ENCODE data around the gene BAHCC1. TPM values are rescaled to one million over a fixed set of nuclear protein-coding genes. Genes with fewer than 3 reads are reported as not detected.
A peak's percentile ranks its signal among the peaks of the same experiment; 100 is the strongest.
"Not testable (repeated sequence)": the region's sequence is repeated elsewhere in the genome, so short reads cannot be mapped to it uniquely, and the experiment has no call there.

The BAHCC1 gene
- polyA plus RNA-seq (ENCODE audit: insufficient read length), result 17.9 TPM
- long read RNA-seq, donor 1, partial matches to known transcripts, result 4,759 of 4,764 reads
- long read RNA-seq, donor 1, other reads (novel, unspliced or antisense), result 0 of 4,764 reads
- long read RNA-seq, donor 2, partial matches to known transcripts, result 0 of 3 reads
- long read RNA-seq, donor 2, other reads (novel, unspliced or antisense), result 0 of 3 reads
- long read RNA-seq, donor 3, partial matches to known transcripts, result 0 of 6 reads
- long read RNA-seq, donor 3, other reads (novel, unspliced or antisense), result 0 of 6 reads
- long read RNA-seq, donor 4, partial matches to known transcripts, result 0 of 1 reads
- long read RNA-seq, donor 4, other reads (novel, unspliced or antisense), result 0 of 1 reads
- long read RNA-seq, donor 5, partial matches to known transcripts, result 0 of 1 reads
- long read RNA-seq, donor 5, other reads (novel, unspliced or antisense), result 0 of 1 reads
- long read RNA-seq, donor 6, partial matches to known transcripts, result 0 of 5 reads
- long read RNA-seq, donor 6, other reads (novel, unspliced or antisense), result 0 of 5 reads
- long read RNA-seq, donor 7, partial matches to known transcripts, result 0 of 2 reads
- long read RNA-seq, donor 7, other reads (novel, unspliced or antisense), result 0 of 2 reads
- long read RNA-seq, donor 8, partial matches to known transcripts, result 0 of 1 reads
- long read RNA-seq, donor 8, other reads (novel, unspliced or antisense), result 0 of 1 reads

GRCh38 chr17:81394921-81395599, at the start of gene BAHCC1:
Gene BAHCC1 (plus strand): TSS chr17:81395457. CDS start chr17:81399740, 4,283 bp downstream.
- DNase-seq, result peak; percentile 100

GRCh38 chr17:81346090-81346907, 49.0 kb upstream of the BAHCC1 start:
- DNase-seq, result peak; percentile 98

GRCh38 chr17:81346908-81347349, 48.3 kb upstream of the BAHCC1 start:
- no peak for DNase-seq

GRCh38 chr17:81347437-81347836, 47.8 kb upstream of the BAHCC1 start:
- DNase-seq, result no peak

- DNase-seq, result no peak
Measured at GRCh38 chr17:81348097-81349055, 46.9 kb upstream of the BAHCC1 start.

GRCh38 chr17:81349397-81350319, 45.6 kb upstream of the BAHCC1 start:
- no peak for DNase-seq

- DNase-seq, result no peak
Measured at GRCh38 chr17:81350320-81350890, 44.9 kb upstream of the BAHCC1 start.

- not testable (repeated sequence) for DNase-seq
Measured at GRCh38 chr17:81351329-81352052, 43.8 kb upstream of the BAHCC1 start.

- not testable (repeated sequence) for DNase-seq
Measured at GRCh38 chr17:81352056-81352455, 43.2 kb upstream of the BAHCC1 start.

- DNase-seq, result no peak
Measured at GRCh38 chr17:81354252-81354953, 40.9 kb upstream of the BAHCC1 start.

- DNase-seq, result no peak
Measured at GRCh38 chr17:81354954-81355347, 40.3 kb upstream of the BAHCC1 start.

- no peak for DNase-seq
Measured at GRCh38 chr17:81359218-81359617, 36.0 kb upstream of the BAHCC1 start.

- DNase-seq, result not testable (repeated sequence)
Measured at GRCh38 chr17:81362001-81362400, 33.3 kb upstream of the BAHCC1 start.

GRCh38 chr17:81364278-81365147, 30.7 kb upstream of the BAHCC1 start:
- no peak for DNase-seq

GRCh38 chr17:81365148-81365600, 30.1 kb upstream of the BAHCC1 start:
- DNase-seq, result peak; percentile 47

All from left kidney (tissue), 8 donors.